GM21723 (cell line): Measurements from ENCODE around the gene JSRP1.
"Not testable (repeated sequence)": the region's sequence is repeated elsewhere in the genome, so short reads cannot be mapped to it uniquely, and the experiment has no call there.

Source experiments
- ATAC-seq: cut with Tn5 transposase; IDR thresholded peaks from one replicate; pipeline ENCODE4 v1.9.1; 2021; ENCODE audit warnings: mild to moderate bottlenecking, moderate library complexity; ENCODE audit not compliant: unreplicated experiment

The JSRP1 gene

GRCh38 chr19:2282062-2282861 is 26.0 kb upstream of the JSRP1 start, which contains the start of gene PEAK3:
Gene PEAK3, minus strand, starts transcription at chr19:2282175. Its CDS starts 1,244 bp downstream, at chr19:2280931.
- no peak for ATAC-seq

- not testable (repeated sequence) for ATAC-seq
These were observed 25.2 kb upstream of the JSRP1 start for GRCh38 chr19:2281265-2282061.

GRCh38 chr19:2280633-2281264 is 24.5 kb upstream of the JSRP1 start:
- ATAC-seq = no peak

- no peak for ATAC-seq
These were observed 22.4 kb upstream of the JSRP1 start for GRCh38 chr19:2278459-2279158.

- no peak for ATAC-seq
These were observed 20.9 kb upstream of the JSRP1 start for GRCh38 chr19:2277138-2277537.

- no peak for ATAC-seq
These were observed 20.3 kb upstream of the JSRP1 start for GRCh38 chr19:2276429-2276986.

- no peak for ATAC-seq
These were observed 19.6 kb upstream of the JSRP1 start for GRCh38 chr19:2275588-2276428.

- no peak for ATAC-seq
These were observed 18.8 kb upstream of the JSRP1 start for GRCh38 chr19:2274931-2275535.

GRCh38 chr19:2274185-2274711 is 18.0 kb upstream of the JSRP1 start:
- ATAC-seq = no peak

- ATAC-seq = peak; percentile 34
These were observed 17.4 kb upstream of the JSRP1 start for GRCh38 chr19:2273356-2274184.

GRCh38 chr19:2271234-2272103 is 15.3 kb upstream of the JSRP1 start:
- no peak for ATAC-seq

- ATAC-seq = no peak
These were observed 14.4 kb upstream of the JSRP1 start for GRCh38 chr19:2270423-2271233.

GRCh38 chr19:2270157-2270422 is 13.9 kb upstream of the JSRP1 start:
- no peak for ATAC-seq

- ATAC-seq = peak; percentile 37
These were observed 13.3 kb upstream of the JSRP1 start for GRCh38 chr19:2269244-2270156.

GRCh38 chr19:2268861-2269243 is 12.6 kb upstream of the JSRP1 start:
- no peak for ATAC-seq

GRCh38 chr19:2268480-2268830 is 12.2 kb upstream of the JSRP1 start:
- ATAC-seq = no peak
